NT2/D1 (cell line): ENCODE results near the gene SLC26A9.

Source experiments
- DNase-seq: peaks from one replicate; pipeline ENCODE4 v3.0.0-alpha.2; 2011; ENCODE audit warnings: low read depth, low spot score
- H3K27me3 ChIP-seq: 2 replicates; pipeline ENCODE4 v1.6.0; 2011; ENCODE audit warnings: mild to moderate bottlenecking; ENCODE audit not compliant: insufficient read length, insufficient read depth
- H3K36me3 ChIP-seq: 2 replicates; pipeline ENCODE4 v1.6.1; 2011; ENCODE audit warnings: mild to moderate bottlenecking, low read length, mixed read lengths; ENCODE audit not compliant: insufficient read depth, insufficient read length
- H3K4me1 ChIP-seq: 2 replicates; pipeline ENCODE4 v1.5.1; 2011; ENCODE audit not compliant: insufficient read depth, insufficient read length
- H3K4me3 ChIP-seq: 2 replicates; pipeline ENCODE4 v1.5.1; 2011; ENCODE audit warnings: low read depth; ENCODE audit not compliant: insufficient read length
- H3K9ac ChIP-seq: 2 replicates; pipeline ENCODE4 v1.6.0; 2011; ENCODE audit warnings: low read depth; ENCODE audit not compliant: insufficient read length
- H3K9me3 ChIP-seq: 2 replicates; pipeline ENCODE4 v1.5.1; 2011; ENCODE audit warnings: mild to moderate bottlenecking, low read length; ENCODE audit not compliant: insufficient read depth
- SUZ12 ChIP-seq: IDR thresholded peaks from 2 replicates; pipeline ENCODE4 v1.6.1; 2011; ENCODE audit not compliant: insufficient read length, insufficient read depth; ENCODE audit errors: extremely low read depth
- YY1 ChIP-seq: IDR thresholded peaks from 2 replicates; pipeline ENCODE4 v1.6.1; 2011; ENCODE audit not compliant: insufficient read length, insufficient read depth
- ZNF274 ChIP-seq: IDR thresholded peaks from 2 replicates; pipeline ENCODE4 v1.6.1; 2011; ENCODE audit warnings: mild to moderate bottlenecking, low read depth, low read length

SLC26A9 gene

GRCh38 chr1:205977402-205978014, 34.3 kb upstream of the SLC26A9 start:
- Histone ChIP-seq H3K4me1 (peaks cover 17% of the 10 kb centered on the region), H3K9ac (no peak overlapping the region), H3K27me3 (no peaks in the 10 kb centered on the region), H3K36me3 (no peaks in the 10 kb centered on the region), H3K4me3 (no peak overlapping the region), H3K9me3 (no peaks in the 10 kb centered on the region)
- TF ChIP-seq ZNF274, result no peak
- no peak for TF ChIP-seq YY1
- no peak for TF ChIP-seq SUZ12
- DNase-seq, result peak; percentile 82

- H3K27me3 ChIP-seq, result no peaks in the 10 kb centered on the region
- TF ChIP-seq ZNF274 (no peak), SUZ12 (no peak)
- H3K9ac ChIP-seq, result no peak overlapping the region
- H3K4me1 ChIP-seq, result peaks cover 17% of the 10 kb centered on the region
- H3K4me3 ChIP-seq, result no peak overlapping the region
- H3K36me3 ChIP-seq, result no peaks in the 10 kb centered on the region
- no peaks in the 10 kb centered on the region for H3K9me3 ChIP-seq
- peak; percentile 68 for DNase-seq
Observed at GRCh38 chr1:205976708-205977401, 33.6 kb upstream of the SLC26A9 start.

GRCh38 chr1:205976036-205976435, 32.8 kb upstream of the SLC26A9 start:
- TF ChIP-seq SUZ12, result no peak
- no peak for TF ChIP-seq YY1
- TF ChIP-seq ZNF274, result no peak
- Histone ChIP-seq H3K9ac (no peak overlapping the region), H3K36me3 (no peaks in the 10 kb centered on the region)

GRCh38 chr1:205975387-205975998, 32.2 kb upstream of the SLC26A9 start:
- Histone ChIP-seq H3K36me3 (no peaks in the 10 kb centered on the region), H3K9me3 (no peaks in the 10 kb centered on the region), H3K4me3 (no peak overlapping the region), H3K4me1 (peaks cover 17% of the 10 kb centered on the region), H3K27me3 (no peaks in the 10 kb centered on the region), H3K9ac (no peak overlapping the region)
- TF ChIP-seq YY1 (no peak), SUZ12 (no peak), ZNF274 (no peak)
- no peak for DNase-seq

More at GRCh38 chr1:205976036-205976435, 32.8 kb upstream of the SLC26A9 start:
- Histone ChIP-seq H3K9me3 (no peaks in the 10 kb centered on the region), H3K4me3 (no peak overlapping the region), H3K4me1 (peaks cover 17% of the 10 kb centered on the region), H3K27me3 (no peaks in the 10 kb centered on the region)
- DNase-seq, result no peak

- no peak overlapping the region for H3K9ac ChIP-seq
- H3K4me3 ChIP-seq, result no peak overlapping the region
- no peaks in the 10 kb centered on the region for H3K36me3 ChIP-seq
- H3K4me1 ChIP-seq, result peaks cover 17% of the 10 kb centered on the region
- H3K9me3 ChIP-seq, result no peaks in the 10 kb centered on the region
- no peak for TF ChIP-seq SUZ12
- no peak for TF ChIP-seq YY1
- TF ChIP-seq ZNF274, result no peak
- no peaks in the 10 kb centered on the region for H3K27me3 ChIP-seq
- DNase-seq, result no peak
Observed at GRCh38 chr1:205974712-205975111, 31.5 kb upstream of the SLC26A9 start.

- H3K9ac ChIP-seq, result no peak overlapping the region
Observed at GRCh38 chr1:205973377-205974232, 30.3 kb upstream of the SLC26A9 start.

More at GRCh38 chr1:205973377-205974232, 30.3 kb upstream of the SLC26A9 start:
- H3K9me3 ChIP-seq, result no peaks in the 10 kb centered on the region
- peaks cover 17% of the 10 kb centered on the region for H3K4me1 ChIP-seq
- H3K4me3 ChIP-seq, result no peak overlapping the region
- DNase-seq, result no peak
- H3K36me3 ChIP-seq, result no peaks in the 10 kb centered on the region
- H3K27me3 ChIP-seq, result no peaks in the 10 kb centered on the region
- TF ChIP-seq YY1 (no peak), ZNF274 (no peak), SUZ12 (no peak)
